HG02759 (cell line): Measurements from ENCODE around the gene REC8.

Source experiments
- ATAC-seq: cut with Tn5 transposase; IDR thresholded peaks from one replicate; pipeline ENCODE4 v1.9.1; 2021; ENCODE audit warnings: mild to moderate bottlenecking, moderate library complexity; ENCODE audit not compliant: unreplicated experiment

The REC8 gene

GRCh38 chr14:24182110-24182882 is 10.4 kb downstream of the REC8 start:
- ATAC-seq, result no peak

- ATAC-seq, result no peak
These were observed 11.2 kb downstream of the REC8 start for GRCh38 chr14:24183014-24183481.

- ATAC-seq, result no peak
These were observed 12.5 kb downstream of the REC8 start for GRCh38 chr14:24184104-24184970.

GRCh38 chr14:24185026-24185425 is 13.1 kb downstream of the REC8 start:
- ATAC-seq, result no peak

- ATAC-seq, result no peak
These were observed 13.9 kb downstream of the REC8 start for GRCh38 chr14:24185741-24186140.

- no peak for ATAC-seq
These were observed 15.1 kb downstream of the REC8 start for GRCh38 chr14:24186831-24187538.

- no peak for ATAC-seq
These were observed 15.6 kb downstream of the REC8 start for GRCh38 chr14:24187539-24187915.

GRCh38 chr14:24188251-24189058 is 16.6 kb downstream of the REC8 start, which contains the start of gene IPO4:
TSS of gene IPO4 (minus strand) at chr14:24188816. CDS start at chr14:24188787, 29 bp downstream.
- peak; percentile 93 for ATAC-seq

GRCh38 chr14:24189059-24189375 is 17.1 kb downstream of the REC8 start:
- no peak for ATAC-seq

- ATAC-seq, result no peak
These were observed 17.6 kb downstream of the REC8 start for GRCh38 chr14:24189460-24189859.

GRCh38 chr14:24190416-24190815 is 18.5 kb downstream of the REC8 start:
- ATAC-seq, result no peak

- ATAC-seq, result no peak
These were observed 21.1 kb downstream of the REC8 start for GRCh38 chr14:24192933-24193332.

- no peak for ATAC-seq
These were observed 22.4 kb downstream of the REC8 start for GRCh38 chr14:24194186-24194872.

GRCh38 chr14:24194873-24195185 is 22.9 kb downstream of the REC8 start:
- no peak for ATAC-seq

GRCh38 chr14:24195186-24196070 is 23.5 kb downstream of the REC8 start, which contains the start of gene TM9SF1:
TSS of gene TM9SF1 (minus strand) at chr14:24195441. CDS start at chr14:24195019, 422 bp downstream.
- peak; percentile 93 for ATAC-seq

GRCh38 chr14:24196071-24197055 is 24.5 kb downstream of the REC8 start:
- ATAC-seq, result peak; percentile 21

GRCh38 chr14:24197056-24197450 is 25.2 kb downstream of the REC8 start:
- ATAC-seq, result no peak
